SK-N-SH (cell line): ENCODE results near the gene AIRE. TPM values are rescaled to one million over a fixed set of nuclear protein-coding genes. Genes with fewer than 3 reads are reported as not detected.

Source experiments
- CTCF ChIA-PET: fragments of 300-600, 350-600 bp; formaldehyde crosslinking; extraction: SDS; loops from one replicate; lab custom pipeline; 2021; lab: Yijun Ruan, JAX
- POLR2A ChIA-PET: fragments of 350-600 bp; sonication (Branson Sonifier 250); formaldehyde crosslinking; extraction: SDS; loops from one replicate; lab custom pipeline; 2020; ENCODE audit warnings: antibody characterized with exemption, inconsistent platforms; lab: Yijun Ruan, JAX
- DNase-seq: peaks from one replicate; pipeline ENCODE4 v3.0.0; 2012
- H2AFZ ChIP-seq: fragments of 200-600 bp; sonication (generic); 2 replicates; pipeline ENCODE4 v1.8.1; 2016; ENCODE audit warnings: antibody characterized with exemption, mild to moderate bottlenecking, low read depth
- H3F3A ChIP-seq: fragments of 200-600 bp; sonication (generic); replicated peaks from 2 replicates; pipeline ENCODE3; 2016; ENCODE audit warnings: antibody characterized with exemption, mild to moderate bottlenecking; ENCODE audit not compliant: insufficient read depth
- H3K27ac ChIP-seq, 2 experiments: fragments of 200-500 bp in 1 of 2; fragments of 200-600 bp in 1 of 2; sonication (Bioruptor generic) in 1 of 2; sonication (generic), shearing (Covaris generic) in 1 of 2; 2 replicates each; pipeline versions ENCODE4 v1.5.1 to v1.6.1; 2014 to 2016; ENCODE audit warnings: low read depth in 2 of 2, inconsistent platforms in 1 of 2, low read length in 1 of 2, mild to moderate bottlenecking in 1 of 2, mixed read lengths in 1 of 2
- H3K27me3 ChIP-seq: fragments of 200-600 bp; sonication (generic), shearing (Covaris generic); 2 replicates; pipeline ENCODE4 v1.6.1; 2016; ENCODE audit warnings: mixed run types; ENCODE audit not compliant: insufficient read depth
- H3K36me3 ChIP-seq, 2 experiments: fragments of 200-500 bp in 1 of 2; fragments of 200-600 bp in 1 of 2; sonication (Bioruptor generic) in 1 of 2; sonication (generic) in 1 of 2; replicated peaks in 1 of 2; 2 replicates each; pipeline versions ENCODE3 to v1.5.1; 2014 to 2016; ENCODE audit warnings: low read length in 1 of 2, mild to moderate bottlenecking in 1 of 2; ENCODE audit not compliant: insufficient read depth in 2 of 2, control insufficient read depth in 1 of 2
- H3K4me1 ChIP-seq, 2 experiments: fragments of 200-500 bp in 1 of 2; fragments of 200-600 bp in 1 of 2; sonication (Bioruptor generic) in 1 of 2; sonication (generic), shearing (Covaris generic) in 1 of 2; 2 replicates each; pipeline versions ENCODE4 v1.5.1 to v1.6.1; 2014 to 2016; ENCODE audit warnings: low read depth in 1 of 2, low read length in 1 of 2, mixed run types in 1 of 2; ENCODE audit not compliant: insufficient read depth in 2 of 2, control insufficient read depth in 1 of 2
- H3K4me2 ChIP-seq: fragments of 200-600 bp; sonication (generic), shearing (Covaris generic); 2 replicates; pipeline ENCODE4 v1.6.1; 2017; ENCODE audit warnings: mixed run types
- H3K4me3 ChIP-seq, 2 experiments: fragments of 200-500 bp in 1 of 2; fragments of 200-600 bp in 1 of 2; sonication (Bioruptor generic) in 1 of 2; sonication (generic), shearing (Covaris generic) in 1 of 2; 2 replicates each; pipeline versions ENCODE4 v1.5.1 to v1.8.1; 2014 to 2016; ENCODE audit warnings: low read depth in 2 of 2, inconsistent platforms in 1 of 2, low read length in 1 of 2, mild to moderate bottlenecking in 1 of 2, mixed read lengths in 1 of 2, moderate library complexity in 1 of 2
- H3K79me2 ChIP-seq: fragments of 200-600 bp; sonication (generic); 2 replicates; pipeline ENCODE4 v1.8.1; 2017; ENCODE audit warnings: mild to moderate bottlenecking; ENCODE audit not compliant: insufficient read depth
- H3K9ac ChIP-seq: fragments of 200-600 bp; sonication (generic); 2 replicates; pipeline ENCODE4 v1.6.1; 2017; ENCODE audit warnings: mixed run types
- H3K9me2 ChIP-seq: fragments of 200-600 bp; sonication (generic); 2 replicates; pipeline ENCODE4 v1.6.1; 2017; ENCODE audit warnings: mixed run types
- H3K9me3 ChIP-seq: fragments of 200-600 bp; sonication (generic); 2 replicates; pipeline ENCODE4 v1.6.1; 2017; ENCODE audit warnings: mixed run types, mild to moderate bottlenecking, moderate library complexity
- H4K20me1 ChIP-seq: fragments of 200-600 bp; sonication (generic); 2 replicates; pipeline ENCODE4 v1.6.1; 2017; ENCODE audit warnings: mild to moderate bottlenecking, mixed run types; ENCODE audit not compliant: insufficient read depth
- CHD2 ChIP-seq: fragments of 150-350 bp; IDR thresholded peaks from 2 replicates; pipeline ENCODE4 v1.6.1; 2018; ENCODE audit warnings: low read length; ENCODE audit not compliant: partially characterized antibody
- FOSL2 ChIP-seq: IDR thresholded peaks from 2 replicates; pipeline ENCODE4 v1.4.0; 2012; ENCODE audit warnings: low read depth, mild to moderate bottlenecking, moderate library complexity, borderline replicate concordance
- FOXM1 ChIP-seq: IDR thresholded peaks from 2 replicates; pipeline ENCODE4 v1.4.0; 2012; ENCODE audit warnings: low read depth, mild to moderate bottlenecking
- GABPA ChIP-seq: IDR thresholded peaks from 2 replicates; pipeline ENCODE4 v1.4.0; 2012; ENCODE audit warnings: low read depth, mild to moderate bottlenecking
- MXI1 ChIP-seq: IDR thresholded peaks from 2 replicates; pipeline ENCODE4 v1.6.1; 2012; ENCODE audit warnings: mild to moderate bottlenecking, low read depth, low read length, improper control_type of control experiment
- RAD21 ChIP-seq: IDR thresholded peaks from 2 replicates; pipeline ENCODE4 v1.6.1; 2012; ENCODE audit warnings: mild to moderate bottlenecking, low read length
- RCOR1 ChIP-seq: fragments of 150-350 bp; IDR thresholded peaks from 2 replicates; pipeline ENCODE4 v1.6.1; 2017; ENCODE audit warnings: antibody characterized with exemption, low read length
- YY1 ChIP-seq: IDR thresholded peaks from 2 replicates; pipeline ENCODE4 v1.4.0; 2012; ENCODE audit warnings: low read depth, mild to moderate bottlenecking
- WGBS: methylation state at CpG from one replicate; pipeline ENCODE4 v1.1.6; 2017; ENCODE audit warnings: low lambda C conversion rate; 5-methylcytosine and 5-hydroxymethylcytosine counted together
- polyA plus RNA-seq, 3 experiments: library from polyadenylated mRNA; depleted of rRNA; stranded (reverse); fragments of >200 nt; gene quantifications; 2 replicates each; pipeline ENCODE4 v1.2.3, GENCODE V29; 2012
- TF ChIP-seq, protein P1 (sequence below): fragments of 150-350 bp; IDR thresholded peaks from 2 replicates; pipeline ENCODE4 v1.6.1; 2017; ENCODE audit warnings: antibody characterized with exemption, low read length, low read depth, borderline replicate concordance

The AIRE gene
- polyA plus RNA-seq, 1 of the 3 experiments (the other 2 are of a cell fraction): not detected

GRCh38 chr21:44332383-44332782 lies 46.7 kb downstream of the AIRE start:
- DNase-seq: no peak
- CTCF ChIA-PET: interaction anchor here (0.8 kb wide), 1 partner anchor 34 kb away, joined by 3 read pairs; no protein-coding TSS in a partner anchor
- Histone ChIP-seq H3K79me2 (no peaks in the 10 kb centered on the region), H2AFZ (no peak overlapping the region), H3K27ac (no peak overlapping the region), H3F3A (peaks cover 4% of the 10 kb centered on the region)
- TF ChIP-seq GABPA (no peak), YY1 (no peak), FOXM1 (no peak), CHD2 (no peak), RAD21 (no peak)
- TF ChIP-seq, all 33 proteins: peak for 0
- H3K4me1 ChIP-seq: peaks cover 0 to 11% of the 10 kb centered on the region in 2 experiments; a peak in 1 of 4 replicates
- H3K9me3 ChIP-seq: no peaks in the 10 kb centered on the region
- POLR2A ChIA-PET: no interaction called here
- H3K36me3 ChIP-seq: peaks cover 0 to 12% of the 10 kb centered on the region in 2 experiments
- H3K9ac ChIP-seq: no peak overlapping the region
- no peaks in the 10 kb centered on the region for H3K27me3 ChIP-seq
- no peak overlapping the region for H3K4me2 ChIP-seq
- WGBS: 96% methylated on average over 3 of the region's 17 CpGs
- no peaks in the 10 kb centered on the region for H4K20me1 ChIP-seq
- no peak overlapping the region for H3K4me3 ChIP-seq
- H3K9me2 ChIP-seq: no peaks in the 10 kb centered on the region

GRCh38 chr21:44332965-44333364 lies 47.3 kb downstream of the AIRE start:
- no peaks in the 10 kb centered on the region for H4K20me1 ChIP-seq
- H3K27ac ChIP-seq: no peak overlapping the region
- POLR2A ChIA-PET: no interaction called here
- no peak overlapping the region for H3K4me3 ChIP-seq
- H3K9me3 ChIP-seq: no peaks in the 10 kb centered on the region
- CTCF ChIA-PET: interaction anchor here (0.8 to 1.9 kb wide), 2 partner anchors 29 to 35 kb away, joined by 3 to 7 read pairs; no protein-coding TSS in a partner anchor
- no peaks in the 10 kb centered on the region for H3K79me2 ChIP-seq
- H3K4me2 ChIP-seq: no peak overlapping the region
- peaks cover 9% of the 10 kb centered on the region for H3F3A ChIP-seq
- H2AFZ ChIP-seq: no peak overlapping the region
- no peak for DNase-seq
- peaks cover 0 to 12% of the 10 kb centered on the region in 2 experiments; a peak in 1 of 4 replicates for H3K4me1 ChIP-seq
- H3K9ac ChIP-seq: no peak overlapping the region
- no peak for TF ChIP-seq MXI1
- no peak for TF ChIP-seq FOSL2
- no peak for TF ChIP-seq RCOR1
- TF ChIP-seq CHD2: no peak
- no peaks in the 10 kb centered on the region for H3K27me3 ChIP-seq
- peaks cover 0 to 12% of the 10 kb centered on the region in 2 experiments for H3K36me3 ChIP-seq
- no CpG with 5 or more reads among the region's 22 CpGs for WGBS
- H3K9me2 ChIP-seq: no peaks in the 10 kb centered on the region

- Histone ChIP-seq H3K79me2 (no peaks in the 10 kb centered on the region), H3K27me3 (no peaks in the 10 kb centered on the region), H3K4me2 (no peak overlapping the region), H3K27ac (no peak overlapping the region), H3K4me3 (no peak overlapping the region), H3K4me1 (peaks cover 0 to 13% of the 10 kb centered on the region in 2 experiments; a peak in 1 of 4 replicates), H3F3A (peaks cover 14% of the 10 kb centered on the region), H2AFZ (no peak overlapping the region), H3K9me3 (no peaks in the 10 kb centered on the region), H3K36me3 (peaks cover 0 to 12% of the 10 kb centered on the region in 2 experiments), H4K20me1 (no peaks in the 10 kb centered on the region), H3K9ac (no peak overlapping the region), H3K9me2 (no peaks in the 10 kb centered on the region)
- CTCF ChIA-PET: interaction anchor here (1.0 to 1.9 kb wide), 3 partner anchors 29 to 460 kb away, joined by 3 to 7 read pairs (median 5); no protein-coding TSS in a partner anchor
- TF ChIP-seq, protein P1, sequence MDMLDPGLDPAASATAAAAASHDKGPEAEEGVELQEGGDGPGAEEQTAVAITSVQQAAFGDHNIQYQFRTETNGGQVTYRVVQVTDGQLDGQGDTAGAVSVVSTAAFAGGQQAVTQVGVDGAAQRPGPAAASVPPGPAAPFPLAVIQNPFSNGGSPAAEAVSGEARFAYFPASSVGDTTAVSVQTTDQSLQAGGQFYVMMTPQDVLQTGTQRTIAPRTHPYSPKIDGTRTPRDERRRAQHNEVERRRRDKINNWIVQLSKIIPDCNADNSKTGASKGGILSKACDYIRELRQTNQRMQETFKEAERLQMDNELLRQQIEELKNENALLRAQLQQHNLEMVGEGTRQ: no peak
- POLR2A ChIA-PET: no interaction called here
- 90% methylated on average over 20 of the region's 45 CpGs for WGBS
- no peak for DNase-seq
These were observed 48.0 kb downstream of the AIRE start for GRCh38 chr21:44333509-44334328.
